IgD-negative memory B cell (primary cell): ENCODE measurements around the gene PIEZO2. TPM values are rescaled to one million over a fixed set of nuclear protein-coding genes. Genes with fewer than 3 reads are reported as not detected.

Experiments
- H3K27ac Mint-ChIP-seq, 3 donors: one replicate each; pipeline ENCODE4 v1.8.0; 2020 to 2022; ENCODE audit warnings: mild to moderate bottlenecking in 3 of 3, mixed read lengths in 3 of 3, moderate library complexity in 1 of 3
- H3K27me3 Mint-ChIP-seq: one replicate; pipeline ENCODE4 v1.8.0; 2021; ENCODE audit warnings: mixed read lengths
- H3K36me3 Mint-ChIP-seq: one replicate; pipeline ENCODE4 v1.8.0; 2020; ENCODE audit warnings: mild to moderate bottlenecking, mixed read lengths
- H3K4me1 Mint-ChIP-seq, 3 donors: one replicate each; pipeline ENCODE4 v1.8.0; 2020 to 2022; ENCODE audit warnings: mixed read lengths in 3 of 3, mild to moderate bottlenecking in 1 of 3
- H3K4me3 Mint-ChIP-seq, 4 donors: one replicate each; pipeline ENCODE4 v1.8.0; 2020 to 2022; ENCODE audit warnings: mild to moderate bottlenecking in 4 of 4, mixed read lengths in 4 of 4, moderate library complexity in 3 of 4
- H3K9me3 Mint-ChIP-seq, 3 donors: one replicate each; pipeline ENCODE4 v1.8.0; 2020 to 2021; ENCODE audit warnings: mixed read lengths in 3 of 3, mild to moderate bottlenecking in 1 of 3
- polyA plus RNA-seq: library from polyadenylated mRNA; unstranded; fragments of 300-500 nt; fragmentation: Illumina TruSeq; gene quantifications from one replicate; pipeline ENCODE4 v1.2.3, GENCODE V29; 2021

PIEZO2 gene
- polyA plus RNA-seq, 1 donor from 2014 or later = not detected

DNA sequence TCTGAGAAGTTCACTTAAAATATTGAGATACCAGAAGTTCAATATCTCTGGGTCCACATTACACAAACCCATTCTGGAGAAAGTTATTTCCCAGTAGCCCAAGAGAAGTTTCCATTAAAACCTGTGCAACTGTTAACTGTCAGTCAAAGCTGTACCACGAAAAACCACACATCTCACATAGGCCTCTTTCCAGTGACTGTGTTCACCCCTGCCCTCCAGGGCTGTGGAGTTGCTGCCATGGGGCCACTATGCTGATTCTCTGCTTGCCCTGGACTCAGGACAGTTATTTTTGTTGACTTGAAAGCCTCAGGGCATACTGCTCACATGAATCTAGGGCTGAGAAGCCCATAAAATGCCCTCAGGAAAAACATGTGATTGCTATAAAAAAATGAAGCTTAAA is 153.8 kb downstream of the PIEZO2 start:
- H3K36me3 Mint-ChIP-seq = no peaks in the 10 kb centered on the region
- H3K9me3 Mint-ChIP-seq = peaks cover 0 to 24% (median 0%) of the 10 kb centered on the region in 3 donors
- no peak overlapping the region for H3K4me3 Mint-ChIP-seq
- no peaks in the 10 kb centered on the region for H3K4me1 Mint-ChIP-seq
- no peak overlapping the region for H3K27ac Mint-ChIP-seq
- H3K27me3 Mint-ChIP-seq = no peaks in the 10 kb centered on the region

GRCh38 chr18:10989486-10989885 is 159.9 kb downstream of the PIEZO2 start:
- H3K27ac Mint-ChIP-seq = no peak overlapping the region
- H3K4me3 Mint-ChIP-seq = no peak overlapping the region
- H3K27me3 Mint-ChIP-seq = no peaks in the 10 kb centered on the region
- H3K4me1 Mint-ChIP-seq = no peaks in the 10 kb centered on the region
- no peaks in the 10 kb centered on the region for H3K36me3 Mint-ChIP-seq
- peaks cover 6 to 34% (median 10%) of the 10 kb centered on the region in 3 donors for H3K9me3 Mint-ChIP-seq

GRCh38 chr18:10985689-10986088 is 163.7 kb downstream of the PIEZO2 start:
- Mint-ChIP-seq H3K27ac (no peak overlapping the region), H3K4me3 (peak overlapping the region in 1 of 4 donors; percentile 20), H3K9me3 (peaks cover 6 to 26% (median 13%) of the 10 kb centered on the region in 3 donors), H3K27me3 (no peaks in the 10 kb centered on the region), H3K4me1 (no peaks in the 10 kb centered on the region), H3K36me3 (no peaks in the 10 kb centered on the region)

- no peak overlapping the region for H3K4me3 Mint-ChIP-seq
- no peaks in the 10 kb centered on the region for H3K36me3 Mint-ChIP-seq
- peaks cover 0 to 12% (median 5%) of the 10 kb centered on the region in 3 donors for H3K9me3 Mint-ChIP-seq
- no peak overlapping the region for H3K27ac Mint-ChIP-seq
- H3K27me3 Mint-ChIP-seq = no peaks in the 10 kb centered on the region
- no peaks in the 10 kb centered on the region for H3K4me1 Mint-ChIP-seq
Observed at GRCh38 chr18:10979411-10979810, 170.0 kb downstream of the PIEZO2 start.

GRCh38 chr18:10977042-10977441 is 172.3 kb downstream of the PIEZO2 start:
- H3K9me3 Mint-ChIP-seq = peaks cover 0 to 11% (median 5%) of the 10 kb centered on the region in 3 donors
- H3K27ac Mint-ChIP-seq = no peak overlapping the region
- H3K36me3 Mint-ChIP-seq = no peaks in the 10 kb centered on the region
- H3K4me3 Mint-ChIP-seq = no peak overlapping the region
- no peaks in the 10 kb centered on the region for H3K4me1 Mint-ChIP-seq
- no peaks in the 10 kb centered on the region for H3K27me3 Mint-ChIP-seq

DNA sequence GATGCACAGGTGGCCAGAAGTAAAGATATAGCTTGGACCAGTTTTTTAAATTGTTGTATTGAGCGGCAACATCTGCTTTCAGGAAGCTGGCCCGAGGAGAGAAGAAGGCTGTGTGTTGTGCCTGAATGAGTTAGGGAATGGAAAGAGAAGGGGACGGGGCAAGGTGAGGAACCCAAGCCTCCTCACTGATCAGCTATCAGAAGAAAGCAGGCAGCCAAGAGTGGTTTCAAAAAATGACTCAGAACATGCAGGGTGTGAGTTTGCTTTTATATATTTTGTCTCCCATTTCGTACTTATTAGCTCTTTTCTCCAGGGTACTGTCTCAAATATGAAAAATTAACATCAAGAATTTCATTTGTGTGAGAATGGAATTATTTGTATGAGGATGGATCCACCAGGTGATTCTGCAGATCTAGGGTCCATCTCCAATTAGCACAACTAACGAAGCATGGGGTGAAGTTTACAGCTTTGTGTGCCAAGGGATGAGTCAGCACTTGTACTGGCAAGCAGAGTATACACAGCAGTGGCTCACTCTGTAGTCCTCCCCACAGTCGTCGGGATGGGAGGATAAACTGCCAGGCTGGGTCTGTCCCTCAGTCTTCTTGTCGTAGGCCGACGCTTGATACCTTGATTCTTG is 175.7 kb downstream of the PIEZO2 start:
- peaks cover 0 to 5% (median 2%) of the 10 kb centered on the region in 3 donors for H3K9me3 Mint-ChIP-seq
- H3K27ac Mint-ChIP-seq = no peak overlapping the region
- H3K4me1 Mint-ChIP-seq = no peaks in the 10 kb centered on the region
- peaks cover 4% of the 10 kb centered on the region for H3K27me3 Mint-ChIP-seq
- no peak overlapping the region for H3K4me3 Mint-ChIP-seq
- no peaks in the 10 kb centered on the region for H3K36me3 Mint-ChIP-seq

DNA sequence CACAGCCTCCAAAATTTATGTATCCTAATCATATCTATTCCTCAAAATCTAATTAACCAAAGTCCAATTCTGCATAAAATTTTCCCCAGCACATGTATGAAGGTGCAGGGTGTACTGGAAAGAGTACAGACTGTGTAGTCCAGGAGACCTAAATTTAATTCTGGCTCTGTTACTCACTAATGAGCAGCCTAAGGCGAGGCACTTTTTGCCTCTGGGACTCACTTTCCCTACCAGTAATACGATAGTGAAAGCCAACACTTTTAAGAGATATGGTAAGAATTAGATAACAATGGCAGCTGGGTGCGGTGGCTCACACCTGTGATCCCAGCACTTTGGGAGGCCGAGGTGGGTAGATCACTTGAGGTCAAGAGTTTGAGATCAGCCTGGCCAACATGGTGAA is 177.7 kb downstream of the PIEZO2 start:
- Mint-ChIP-seq H3K27ac (no peak overlapping the region), H3K36me3 (no peaks in the 10 kb centered on the region), H3K4me3 (no peak overlapping the region), H3K27me3 (peaks cover 4% of the 10 kb centered on the region), H3K9me3 (peaks cover 0 to 3% (median under 1%) of the 10 kb centered on the region in 3 donors), H3K4me1 (no peaks in the 10 kb centered on the region)

DNA sequence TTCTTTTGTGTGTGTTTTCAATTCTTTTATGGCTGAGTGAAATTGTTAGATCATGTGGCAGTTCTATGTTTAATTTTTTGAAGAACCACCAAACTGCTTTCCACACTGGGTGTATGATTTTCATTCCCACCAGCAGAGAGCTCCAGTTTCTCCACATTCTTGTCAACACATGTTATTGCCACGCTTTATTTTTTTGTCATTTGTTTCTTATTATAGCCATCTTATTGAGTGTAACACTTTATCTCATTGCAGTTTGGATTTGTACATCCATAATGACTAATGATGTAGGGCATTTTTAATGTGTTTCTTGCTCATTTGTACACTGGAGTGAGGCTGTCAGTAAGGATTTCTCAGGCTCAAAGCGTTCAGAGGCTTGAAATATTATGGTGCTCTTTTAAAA is 184.2 kb downstream of the PIEZO2 start:
- no peak overlapping the region for H3K27ac Mint-ChIP-seq
- peaks cover 4% of the 10 kb centered on the region for H3K27me3 Mint-ChIP-seq
- no peak overlapping the region for H3K4me3 Mint-ChIP-seq
- H3K36me3 Mint-ChIP-seq = no peaks in the 10 kb centered on the region
- peaks cover 2 to 10% (median 4%) of the 10 kb centered on the region in 3 donors for H3K9me3 Mint-ChIP-seq
- H3K4me1 Mint-ChIP-seq = peaks cover 0 to 1% (median 0%) of the 10 kb centered on the region in 3 donors

DNA sequence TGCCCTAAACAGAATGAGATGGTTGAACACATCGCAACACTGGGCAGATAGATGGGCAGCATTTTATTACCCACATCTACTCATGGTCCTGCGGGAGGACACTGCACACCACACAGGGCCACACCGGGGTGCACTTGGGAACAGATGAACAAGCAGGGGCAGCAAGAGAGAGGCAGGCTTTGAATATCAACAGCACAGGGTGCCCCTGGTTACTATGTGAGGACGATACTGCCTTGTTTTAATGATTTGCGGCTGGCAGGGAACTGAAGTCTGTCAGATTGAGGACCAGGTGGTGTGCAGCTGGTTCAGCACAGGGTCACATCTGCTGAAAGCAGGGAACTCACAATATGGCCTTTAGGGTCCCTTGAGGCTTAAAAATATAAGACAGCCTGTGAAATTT is 195.7 kb downstream of the PIEZO2 start:
- Mint-ChIP-seq H3K27me3 (peaks cover 3% of the 10 kb centered on the region), H3K4me3 (no peak overlapping the region), H3K27ac (no peak overlapping the region), H3K9me3 (peaks cover 0 to 5% (median 4%) of the 10 kb centered on the region in 3 donors), H3K4me1 (no peaks in the 10 kb centered on the region), H3K36me3 (peaks cover 3% of the 10 kb centered on the region)

GRCh38 chr18:10951631-10952544 is 197.5 kb downstream of the PIEZO2 start:
- H3K27me3 Mint-ChIP-seq = peaks cover 1% of the 10 kb centered on the region
- peaks cover 2 to 7% (median 3%) of the 10 kb centered on the region in 3 donors for H3K9me3 Mint-ChIP-seq
- H3K27ac Mint-ChIP-seq = no peak overlapping the region
- H3K36me3 Mint-ChIP-seq = peaks cover 3% of the 10 kb centered on the region
- H3K4me3 Mint-ChIP-seq = no peak overlapping the region
- peaks cover 0 to 1% (median 0%) of the 10 kb centered on the region in 3 donors for H3K4me1 Mint-ChIP-seq

GRCh38 chr18:10950876-10951630 is 198.3 kb downstream of the PIEZO2 start:
- Mint-ChIP-seq H3K27me3 (peaks cover 1% of the 10 kb centered on the region), H3K36me3 (peaks cover 3% of the 10 kb centered on the region), H3K4me3 (no peak overlapping the region), H3K27ac (no peak overlapping the region), H3K9me3 (peaks cover 3 to 10% (median 3%) of the 10 kb centered on the region in 3 donors), H3K4me1 (peaks cover 0 to 1% (median 0%) of the 10 kb centered on the region in 3 donors)

GRCh38 chr18:10950080-10950875 is 199.1 kb downstream of the PIEZO2 start:
- Mint-ChIP-seq H3K27ac (peak overlapping the region in 1 of 3 donors; percentile 31), H3K4me1 (peaks cover 0 to 1% (median 0%) of the 10 kb centered on the region in 3 donors), H3K36me3 (peaks cover 3% of the 10 kb centered on the region)

DNA sequence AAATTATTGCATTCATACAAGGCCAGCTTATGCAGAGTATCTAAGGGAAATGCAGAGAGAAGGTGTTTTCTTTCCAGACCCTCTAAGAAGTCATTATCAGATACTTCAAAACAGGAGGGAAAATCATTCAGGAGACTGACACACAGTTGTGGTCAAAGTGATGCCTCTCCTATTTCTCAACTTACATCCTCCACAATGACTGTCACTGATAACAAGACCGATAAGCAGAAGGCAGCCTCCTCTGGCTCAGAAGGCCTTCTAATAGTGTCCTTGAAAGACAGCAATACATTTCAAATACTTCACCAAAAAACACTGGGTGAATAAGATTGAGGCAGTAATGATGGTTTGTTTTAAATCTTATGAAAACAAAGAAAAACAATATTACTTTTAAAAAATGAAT is 199.7 kb downstream of the PIEZO2 start:
- peaks cover 0 to 1% (median 0%) of the 10 kb centered on the region in 3 donors for H3K4me1 Mint-ChIP-seq
- H3K4me3 Mint-ChIP-seq = no peak overlapping the region
- no peaks in the 10 kb centered on the region for H3K27me3 Mint-ChIP-seq
- H3K36me3 Mint-ChIP-seq = peaks cover 3% of the 10 kb centered on the region
- no peak overlapping the region for H3K27ac Mint-ChIP-seq
- H3K9me3 Mint-ChIP-seq = peaks cover 3 to 22% (median 15%) of the 10 kb centered on the region in 3 donors

More at GRCh38 chr18:10950080-10950875, 199.1 kb downstream of the PIEZO2 start:
- H3K4me3 Mint-ChIP-seq = no peak overlapping the region
- H3K27me3 Mint-ChIP-seq = peaks cover 1% of the 10 kb centered on the region
- peaks cover 3 to 17% (median 11%) of the 10 kb centered on the region in 3 donors for H3K9me3 Mint-ChIP-seq

DNA sequence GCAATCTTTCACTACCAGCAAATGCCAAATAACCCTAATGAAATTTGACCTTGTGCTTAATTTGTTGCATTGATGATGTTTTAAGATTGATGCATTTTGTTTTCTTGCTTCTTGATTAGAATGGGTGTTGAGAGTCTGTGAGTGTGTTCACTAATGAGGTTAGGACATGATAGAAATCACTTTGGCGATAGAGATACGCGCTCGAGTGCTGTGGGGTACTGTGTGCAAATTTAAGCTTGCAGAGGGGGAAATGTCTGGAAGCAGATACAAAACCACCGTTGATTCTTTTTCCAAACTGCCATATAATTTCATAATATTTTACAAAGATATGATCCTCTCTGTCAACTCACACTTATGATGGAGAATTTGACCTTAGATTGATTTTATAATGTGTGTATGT is 200.9 kb downstream of the PIEZO2 start:
- Mint-ChIP-seq H3K4me1 (peaks cover 0 to 1% (median 0%) of the 10 kb centered on the region in 3 donors), H3K9me3 (peaks cover 3 to 26% (median 17%) of the 10 kb centered on the region in 3 donors), H3K27ac (no peak overlapping the region), H3K4me3 (no peak overlapping the region), H3K27me3 (no peaks in the 10 kb centered on the region), H3K36me3 (no peaks in the 10 kb centered on the region)
